ENCODE results near the gene SPOCK3.

DNA sequence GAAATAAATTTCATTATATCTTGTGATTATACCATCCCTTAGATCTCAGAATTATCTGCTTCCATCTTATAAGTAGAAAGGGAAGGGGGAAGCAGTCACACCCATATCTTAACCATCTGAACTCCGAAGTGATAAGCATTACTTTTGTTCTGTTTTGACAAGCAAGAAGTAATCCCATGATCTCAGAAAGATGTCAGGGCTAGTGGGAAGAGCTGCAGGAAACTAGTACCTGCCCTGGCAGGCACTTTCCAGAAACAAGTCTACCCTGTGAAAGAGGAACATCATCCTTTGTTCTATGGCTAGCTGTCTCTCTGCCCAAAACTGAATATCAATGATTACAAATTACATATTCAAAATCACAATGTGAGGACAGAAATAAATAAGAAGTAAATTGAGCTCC lies 244.4 kb downstream of the SPOCK3 start:
- no peak for TF ChIP-seq POLR2A (IDR thresholded peaks at IDR 0.05; ENCODE audit: low read depth, low read length)
- no peak for TF ChIP-seq TAF1 (IDR thresholded peaks at IDR 0.05; ENCODE audit: low read depth, low read length)
- TF ChIP-seq POLR2AphosphoS5 (IDR thresholded peaks at IDR 0.05; ENCODE audit: low read depth, low read length) = no peak
- TF ChIP-seq SPI1 (IDR thresholded peaks at IDR 0.05; ENCODE audit: low read depth, low read length) = no peak
- TF ChIP-seq POU2F2 (IDR thresholded peaks at IDR 0.05; ENCODE audit: low read depth, low read length) = no peak
- no peak for TF ChIP-seq PAX5 (IDR thresholded peaks at IDR 0.05; ENCODE audit: insufficient read depth, low read length, severe bottlenecking)

All from GM12891 (cell line).